ENCODE measurements around the gene IKZF3.

DNA sequence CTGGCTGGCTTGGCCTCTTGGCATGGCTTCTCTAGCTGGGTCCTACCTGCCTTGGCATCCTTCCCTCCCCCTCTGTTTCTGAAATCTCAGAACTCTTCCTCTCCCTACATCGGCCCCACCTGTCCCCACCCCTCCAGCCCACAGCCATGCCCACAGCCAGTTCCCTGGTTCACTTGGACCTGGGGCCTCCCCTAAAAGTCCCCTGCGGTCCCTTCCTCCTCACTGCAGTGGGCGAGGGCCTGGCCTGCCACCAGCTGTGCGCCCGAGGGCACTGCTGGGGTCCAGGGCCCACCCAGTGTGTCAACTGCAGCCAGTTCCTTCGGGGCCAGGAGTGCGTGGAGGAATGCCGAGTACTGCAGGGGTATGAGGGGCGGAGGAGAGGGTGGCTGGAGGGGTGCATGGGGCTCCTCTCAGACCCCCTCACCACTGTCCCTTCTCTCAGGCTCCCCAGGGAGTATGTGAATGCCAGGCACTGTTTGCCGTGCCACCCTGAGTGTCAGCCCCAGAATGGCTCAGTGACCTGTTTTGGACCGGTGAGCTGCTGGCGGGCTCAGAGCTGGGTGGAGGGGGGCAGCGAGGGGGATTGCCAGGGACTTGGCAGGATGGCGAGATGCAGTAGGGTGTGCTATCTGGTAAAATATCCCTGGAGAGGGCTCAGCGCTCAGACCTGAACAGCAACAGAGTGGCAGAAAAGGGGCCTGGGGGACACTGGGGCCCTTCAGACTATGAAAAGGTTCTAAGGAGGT, 147.9 kb downstream of the IKZF3 start:
- TF ChIP-seq, protein P1, sequence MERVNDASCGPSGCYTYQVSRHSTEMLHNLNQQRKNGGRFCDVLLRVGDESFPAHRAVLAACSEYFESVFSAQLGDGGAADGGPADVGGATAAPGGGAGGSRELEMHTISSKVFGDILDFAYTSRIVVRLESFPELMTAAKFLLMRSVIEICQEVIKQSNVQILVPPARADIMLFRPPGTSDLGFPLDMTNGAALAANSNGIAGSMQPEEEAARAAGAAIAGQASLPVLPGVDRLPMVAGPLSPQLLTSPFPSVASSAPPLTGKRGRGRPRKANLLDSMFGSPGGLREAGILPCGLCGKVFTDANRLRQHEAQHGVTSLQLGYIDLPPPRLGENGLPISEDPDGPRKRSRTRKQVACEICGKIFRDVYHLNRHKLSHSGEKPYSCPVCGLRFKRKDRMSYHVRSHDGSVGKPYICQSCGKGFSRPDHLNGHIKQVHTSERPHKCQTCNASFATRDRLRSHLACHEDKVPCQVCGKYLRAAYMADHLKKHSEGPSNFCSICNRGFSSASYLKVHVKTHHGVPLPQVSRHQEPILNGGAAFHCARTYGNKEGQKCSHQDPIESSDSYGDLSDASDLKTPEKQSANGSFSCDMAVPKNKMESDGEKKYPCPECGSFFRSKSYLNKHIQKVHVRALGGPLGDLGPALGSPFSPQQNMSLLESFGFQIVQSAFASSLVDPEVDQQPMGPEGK (tag by site-specific recombination; IDR thresholded peaks at IDR 0.05), result no peak
- TF ChIP-seq ZNF140 (tag by site-specific recombination; IDR thresholded peaks at IDR 0.05), result no peak
